Liver (tissue), 3 donors: ENCODE data around the gene ZXDC.

Experiments used
- CTCF ChIP-seq: fragments of 150-350 bp; IDR thresholded peaks from 2 replicates; pipeline ENCODE4 v1.5.1; 2017; ENCODE audit warnings: improper control_type of control experiment, low read depth, low read length; ENCODE audit not compliant: missing input control
- JUND ChIP-seq, 2 donors: IDR thresholded peaks; 2 replicates each; pipeline ENCODE4 v1.6.1; 2016; ENCODE audit warnings: antibody characterized with exemption in 2 of 2
- REST ChIP-seq: IDR thresholded peaks from 2 replicates; pipeline ENCODE4 v1.6.1; 2016; ENCODE audit warnings: antibody characterized with exemption, mild to moderate bottlenecking
- SP1 ChIP-seq: IDR thresholded peaks from 2 replicates; pipeline ENCODE4 v1.6.1; 2018; ENCODE audit warnings: antibody characterized with exemption, mild to moderate bottlenecking
- TAF1 ChIP-seq: conservative IDR thresholded peaks from 2 replicates; pipeline ENCODE4 v1.6.1; 2016; ENCODE audit warnings: antibody characterized with exemption, mild to moderate bottlenecking
- ZBTB33 ChIP-seq: IDR thresholded peaks from 2 replicates; pipeline ENCODE4 v1.6.1; 2016; ENCODE audit warnings: antibody characterized with exemption
- donor health status: healthy.
- donor health status: healthy.

GRCh38 chr3:126465928-126466544 is 9.7 kb downstream of the ZXDC start:
- TF ChIP-seq CTCF (no peak), SP1 (no peak), ZBTB33 (no peak), REST (no peak), TAF1 (no peak), JUND (IDR thresholded peaks at IDR 0.05) (no peak)
